Stromal cell of bone marrow (primary cell): ENCODE data around the gene RNU6-9.
"Not testable (repeated sequence)": the region's sequence is repeated elsewhere in the genome, so short reads cannot be mapped to it uniquely, and the experiment has no call there.

Experiments
- DNase-seq: peaks from one replicate; pipeline ENCODE4 v3.0.0-alpha.2; 2012; ENCODE audit warnings: low read depth

The RNU6-9 gene

DNA sequence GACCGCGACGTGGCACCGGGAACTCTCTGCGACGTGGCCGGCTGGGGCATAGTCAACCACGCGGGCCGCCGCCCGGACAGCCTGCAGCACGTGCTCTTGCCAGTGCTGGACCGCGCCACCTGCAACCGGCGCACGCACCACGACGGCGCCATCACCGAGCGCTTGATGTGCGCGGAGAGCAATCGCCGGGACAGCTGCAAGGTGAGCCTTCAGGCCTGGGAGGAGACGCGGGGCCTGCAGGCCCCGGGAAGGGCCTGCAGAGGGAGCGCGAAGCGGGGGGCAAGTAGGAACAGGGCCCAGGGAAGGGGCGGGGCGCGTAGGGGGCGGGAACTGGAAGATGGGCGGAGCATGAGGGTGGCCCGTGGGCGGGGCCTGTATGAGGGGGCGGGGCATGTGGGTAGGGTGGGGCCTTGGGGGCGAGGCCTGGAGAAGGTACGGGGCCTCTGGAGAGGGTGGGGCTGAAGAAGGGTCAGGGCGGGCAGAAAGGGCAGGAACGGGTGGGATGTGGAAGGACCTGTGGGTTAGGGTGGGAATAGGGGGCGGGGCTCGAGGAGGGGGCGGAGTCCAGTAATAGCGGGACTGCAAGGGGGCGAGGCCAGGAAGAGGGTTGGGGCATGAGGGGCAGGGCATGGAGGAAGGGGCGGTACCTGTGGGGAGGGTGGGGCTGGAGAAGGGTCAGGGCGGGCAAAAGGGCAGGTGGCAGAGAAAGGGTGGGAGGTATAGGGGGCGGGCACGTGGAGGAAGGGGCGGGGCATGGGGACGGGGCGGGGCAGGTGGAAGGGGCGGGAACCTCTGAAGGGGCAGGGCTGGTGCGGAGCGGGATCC lies 31.3 kb upstream of the RNU6-9 start:
- DNase-seq: no peak

DNA sequence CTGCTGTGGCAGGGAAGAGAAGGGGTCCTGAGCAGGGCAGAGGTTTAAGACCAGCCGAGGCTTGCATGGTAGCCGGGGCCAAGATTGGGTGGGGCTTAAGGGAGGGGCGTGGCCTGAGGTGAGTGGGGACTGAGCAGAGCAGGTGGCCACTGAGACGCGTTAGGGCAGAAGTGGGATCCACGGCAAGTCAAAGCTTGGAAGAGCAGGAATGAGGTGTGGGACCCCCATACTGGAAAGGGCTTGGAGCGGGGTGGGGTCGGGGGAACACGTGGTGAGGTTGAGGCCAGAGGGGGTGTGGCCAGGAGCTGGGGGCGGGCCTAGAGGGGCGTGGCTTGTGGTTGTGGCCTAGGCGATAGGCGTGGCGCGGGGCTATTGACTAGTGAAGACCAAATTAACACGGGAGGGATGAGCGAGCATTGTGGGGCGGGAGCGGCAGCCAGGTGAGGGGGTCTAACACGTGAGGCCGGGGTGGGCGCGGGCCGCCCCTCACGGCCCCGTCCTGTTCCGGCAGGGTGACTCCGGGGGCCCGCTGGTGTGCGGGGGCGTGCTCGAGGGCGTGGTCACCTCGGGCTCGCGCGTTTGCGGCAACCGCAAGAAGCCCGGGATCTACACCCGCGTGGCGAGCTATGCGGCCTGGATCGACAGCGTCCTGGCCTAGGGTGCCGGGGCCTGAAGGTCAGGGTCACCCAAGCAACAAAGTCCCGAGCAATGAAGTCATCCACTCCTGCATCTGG lies 30.5 kb upstream of the RNU6-9 start:
- DNase-seq: no peak

DNA sequence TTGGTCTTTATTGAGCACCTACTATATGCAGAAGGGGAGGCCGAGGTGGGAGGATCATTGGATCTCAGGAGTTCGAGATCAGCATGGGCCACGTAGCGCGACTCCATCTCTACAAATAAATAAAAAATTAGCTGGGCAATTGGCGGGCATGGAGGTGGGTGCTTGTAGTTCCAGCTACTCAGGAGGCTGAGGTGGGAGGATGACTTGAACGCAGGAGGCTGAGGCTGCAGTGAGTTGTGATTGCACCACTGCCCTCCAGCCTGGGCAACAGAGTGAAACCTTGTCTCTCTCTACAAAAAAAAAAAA lies 30.0 kb upstream of the RNU6-9 start:
- DNase-seq: no peak

DNA sequence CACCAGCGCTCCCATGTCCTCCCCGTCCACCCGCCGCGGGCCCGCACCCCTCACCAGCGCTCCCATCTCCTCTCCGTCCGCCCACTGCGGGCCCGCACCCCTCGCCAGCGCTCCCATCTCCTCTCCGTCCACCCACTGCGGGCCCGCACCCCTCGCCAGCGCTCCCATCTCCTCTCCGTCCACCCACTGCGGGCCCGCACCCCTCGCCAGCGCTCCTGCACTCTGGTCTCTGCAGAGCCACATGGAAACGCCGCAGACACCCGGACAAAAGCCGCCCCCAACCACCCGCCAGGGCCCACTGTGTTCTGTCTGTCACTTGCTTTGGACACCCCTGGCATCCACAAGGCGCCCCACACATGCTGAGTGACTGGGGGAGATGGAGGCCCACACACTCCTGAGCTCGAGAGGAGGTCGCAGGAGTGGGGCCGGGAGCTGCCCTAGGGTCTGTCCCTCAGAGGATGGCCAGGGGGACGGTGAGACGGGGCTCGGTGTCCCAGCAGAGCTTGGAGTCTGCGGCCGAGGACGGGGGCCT lies 26.4 kb upstream of the RNU6-9 start:
- DNase-seq: no peak

GRCh38 chr19:867301-867793 lies 25.9 kb upstream of the RNU6-9 start:
- DNase-seq: no peak

DNA sequence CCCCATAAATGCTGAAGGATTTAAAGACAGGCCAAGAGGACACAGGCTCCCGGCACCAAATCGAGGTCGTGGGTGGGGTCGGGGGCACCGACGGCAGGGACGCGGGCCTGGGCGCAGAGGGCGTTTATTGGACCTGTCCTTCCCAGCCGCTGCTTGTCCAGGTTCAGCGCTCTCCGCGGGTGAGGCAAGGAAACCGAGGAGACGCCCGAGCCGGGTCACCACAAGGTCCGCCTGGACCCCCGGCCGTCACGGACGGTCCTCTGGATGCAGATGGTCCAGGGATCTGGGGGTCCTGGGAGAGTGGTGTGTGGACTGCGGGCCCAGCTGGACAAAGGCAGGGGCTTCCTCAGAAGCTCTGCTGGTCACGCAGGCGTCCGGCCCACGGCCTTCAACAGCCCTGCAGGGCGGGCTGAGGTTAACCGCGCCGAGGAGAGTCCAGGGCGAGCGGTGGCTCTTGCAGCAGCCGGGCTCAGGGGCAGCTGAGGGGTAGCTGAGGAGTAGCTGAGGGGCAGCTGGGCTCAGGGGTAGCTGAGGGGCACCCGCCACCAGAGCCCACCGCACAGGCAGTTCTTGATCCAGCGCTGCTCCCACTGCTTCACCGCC lies 25.3 kb upstream of the RNU6-9 start:
- no peak for DNase-seq

- no peak for DNase-seq
Observed at GRCh38 chr19:868458-869244, 24.6 kb upstream of the RNU6-9 start.

GRCh38 chr19:869245-870177 lies 23.8 kb upstream of the RNU6-9 start:
- DNase-seq: peak; percentile 93

GRCh38 chr19:870314-870713 lies 23.0 kb upstream of the RNU6-9 start:
- DNase-seq: no peak

GRCh38 chr19:870963-871401 lies 22.3 kb upstream of the RNU6-9 start:
- no peak for DNase-seq

GRCh38 chr19:871446-872265 lies 21.6 kb upstream of the RNU6-9 start:
- no peak for DNase-seq

- no peak for DNase-seq
Observed at GRCh38 chr19:872266-872951, 20.9 kb upstream of the RNU6-9 start.

DNA sequence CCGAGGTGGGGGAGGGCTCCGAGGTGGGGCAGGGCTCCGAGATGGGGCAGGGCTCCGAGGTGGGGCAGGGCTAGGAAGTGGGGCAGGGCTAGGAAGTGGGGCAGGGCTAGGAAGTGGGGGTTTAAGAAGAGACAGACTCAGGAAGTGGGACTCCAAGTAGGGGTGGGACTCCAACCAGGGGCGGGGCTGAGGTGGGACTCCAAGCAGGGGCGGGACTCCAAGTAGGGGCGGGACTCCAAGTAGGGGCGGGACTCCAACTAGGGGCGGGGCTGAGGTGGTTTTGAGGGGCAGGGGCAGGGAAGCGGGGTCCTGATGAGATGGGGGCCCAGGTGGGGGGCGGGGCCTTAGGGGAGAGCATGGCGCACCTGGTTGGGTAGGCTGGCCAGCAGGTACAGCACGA lies 20.2 kb upstream of the RNU6-9 start:
- DNase-seq: no peak

GRCh38 chr19:873561-874041 lies 19.7 kb upstream of the RNU6-9 start:
- DNase-seq: no peak

DNA sequence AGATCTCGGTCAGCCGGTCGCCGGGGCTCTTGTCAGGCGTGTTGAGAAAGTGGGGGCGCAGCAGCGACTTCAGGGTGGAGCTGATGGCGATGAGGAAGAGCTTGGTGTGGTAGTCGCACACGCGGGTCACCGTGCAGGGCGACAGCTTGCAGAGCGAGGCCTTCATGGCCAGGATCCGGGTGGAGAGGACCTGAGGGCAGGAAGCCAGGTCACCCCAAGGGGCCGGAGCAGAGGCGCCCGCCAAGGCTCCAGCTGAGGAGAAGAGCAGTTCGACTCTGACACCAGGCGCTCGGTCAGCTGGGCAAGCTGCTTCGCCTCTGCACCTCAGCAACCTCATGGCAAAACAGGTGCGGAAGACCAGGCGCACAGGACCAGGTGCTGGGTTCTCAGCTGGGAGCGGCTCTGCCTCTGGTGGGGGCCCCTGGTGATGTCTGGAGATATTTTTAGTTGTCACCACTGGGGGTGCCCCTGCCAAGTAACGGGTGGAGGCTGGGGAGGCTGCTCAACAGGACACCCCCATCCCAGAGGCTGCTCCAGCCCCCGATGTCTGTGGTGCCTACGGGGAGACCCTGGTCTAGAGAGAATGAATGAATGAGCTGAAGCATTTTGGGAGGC lies 17.9 kb upstream of the RNU6-9 start:
- no peak for DNase-seq

GRCh38 chr19:876089-876488 lies 17.2 kb upstream of the RNU6-9 start:
- DNase-seq: no peak

- DNase-seq: no peak
Observed at GRCh38 chr19:876780-877314, 16.4 kb upstream of the RNU6-9 start.

DNA sequence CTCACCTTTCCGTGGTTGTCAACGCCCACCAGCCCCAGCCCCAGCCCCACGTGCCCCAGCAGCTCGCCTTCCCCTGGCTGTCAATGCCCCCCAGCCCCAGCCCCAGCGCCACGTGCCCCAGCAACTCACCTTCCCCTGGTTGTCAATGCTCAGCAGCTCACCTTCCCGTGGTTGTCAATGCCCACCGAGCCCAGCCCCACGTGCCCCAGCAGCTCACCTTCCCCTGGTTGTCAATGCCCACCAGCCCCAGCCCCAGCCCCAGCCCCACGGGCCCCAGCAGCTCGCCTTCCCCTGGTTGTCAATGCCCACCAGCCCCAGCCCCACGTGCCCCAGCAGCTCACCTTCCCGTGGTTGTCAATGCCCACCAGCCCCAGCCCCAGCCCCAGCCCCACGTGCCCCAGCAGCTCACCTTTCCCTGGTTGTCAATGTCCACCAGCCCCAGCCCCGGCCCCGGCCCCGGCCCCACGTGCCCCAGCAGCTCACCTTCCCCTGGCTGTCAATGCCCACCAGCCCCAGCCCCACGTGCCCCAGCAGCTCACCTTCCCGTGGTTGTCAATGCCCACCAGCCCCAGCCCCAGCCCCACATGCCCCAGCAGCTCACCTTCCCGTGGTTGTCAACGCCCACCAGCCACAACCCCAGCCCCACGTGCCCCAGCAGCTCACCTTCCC lies 15.2 kb upstream of the RNU6-9 start:
- DNase-seq: not testable (repeated sequence)
